GM18508 (cell line): ENCODE results near the gene NRG3.

Experiments
- ATAC-seq: cut with Tn5 transposase; IDR thresholded peaks from one replicate; pipeline ENCODE4 v1.9.1; 2021; ENCODE audit warnings: moderate number of reproducible peaks; ENCODE audit not compliant: insufficient read depth, unreplicated experiment

NRG3 gene

DNA sequence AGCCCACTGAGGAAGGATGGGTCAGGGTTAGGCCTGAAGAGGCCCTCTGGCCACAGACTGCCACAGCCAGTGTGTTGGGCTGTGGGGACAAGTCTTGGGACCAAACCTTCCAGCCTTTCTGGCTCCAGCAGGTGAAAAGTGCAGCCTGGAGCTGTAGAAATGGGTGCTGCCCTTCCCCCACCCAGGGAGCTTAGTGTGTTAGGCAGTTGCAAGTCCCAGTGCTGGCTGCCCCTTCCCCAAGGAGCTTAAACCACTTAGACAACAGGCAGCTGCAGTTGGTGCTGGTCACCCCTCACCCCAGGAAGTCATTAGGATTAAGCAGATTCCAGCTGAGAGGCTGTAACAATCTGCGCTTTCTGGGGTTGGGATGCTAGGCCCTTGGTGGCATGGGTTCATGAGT lies 563.3 kb downstream of the NRG3 start:
- no peak for ATAC-seq

DNA sequence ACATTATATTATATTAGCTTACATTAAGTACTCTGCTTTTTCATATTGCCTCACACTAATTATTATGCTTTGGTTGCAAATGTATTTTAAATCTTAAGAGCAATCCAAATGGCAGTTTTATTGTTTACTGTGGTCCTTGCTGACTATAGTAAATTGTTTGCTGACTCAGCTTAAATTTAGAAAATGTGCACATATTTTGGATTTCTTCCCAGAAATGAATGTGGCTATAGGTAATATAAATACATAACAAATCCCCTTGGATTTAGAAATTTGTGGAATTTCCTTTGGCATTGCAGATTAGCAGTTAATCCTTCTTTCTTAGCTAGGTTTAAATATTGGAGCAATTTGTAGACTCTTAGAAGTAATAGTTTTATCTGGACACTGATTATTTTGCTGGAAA lies 565.8 kb downstream of the NRG3 start:
- no peak for ATAC-seq

DNA sequence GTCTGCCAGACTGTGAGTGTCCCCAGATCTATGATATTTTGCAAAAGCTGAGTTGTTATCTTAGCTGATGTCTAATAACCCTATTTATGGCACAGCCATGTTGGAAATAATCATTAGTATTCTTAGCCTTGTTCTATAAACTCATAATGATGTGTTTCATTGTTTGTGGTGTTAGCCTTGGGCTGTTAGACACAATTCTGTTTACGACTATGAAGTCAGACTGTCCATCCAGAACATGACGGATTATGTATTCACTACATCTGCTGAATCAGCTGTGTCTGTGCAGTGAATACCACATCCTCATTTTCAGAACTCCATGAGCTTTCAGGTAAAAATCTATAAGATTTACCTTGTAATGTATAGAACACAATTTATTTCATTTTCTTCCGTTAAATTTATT lies 577.1 kb downstream of the NRG3 start:
- no peak for ATAC-seq

DNA sequence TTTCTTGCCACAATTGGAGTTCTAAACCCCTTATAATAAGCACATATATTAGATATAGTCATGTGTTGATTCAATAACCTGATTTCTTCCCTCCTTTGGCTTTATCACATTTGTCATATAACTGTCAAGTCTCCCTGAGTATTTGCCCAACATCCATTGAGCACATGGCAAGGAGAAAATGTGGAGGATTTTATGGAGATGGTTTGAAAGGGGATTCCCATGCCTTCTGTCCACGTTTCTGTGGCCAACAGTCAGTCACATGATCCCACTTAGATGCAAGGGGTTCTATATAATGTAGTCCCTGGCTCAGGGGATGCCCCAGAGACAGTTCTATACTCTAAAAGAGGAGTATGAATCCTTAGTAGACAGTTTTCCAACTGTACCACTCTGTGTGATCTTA lies 577.7 kb downstream of the NRG3 start:
- no peak for ATAC-seq

DNA sequence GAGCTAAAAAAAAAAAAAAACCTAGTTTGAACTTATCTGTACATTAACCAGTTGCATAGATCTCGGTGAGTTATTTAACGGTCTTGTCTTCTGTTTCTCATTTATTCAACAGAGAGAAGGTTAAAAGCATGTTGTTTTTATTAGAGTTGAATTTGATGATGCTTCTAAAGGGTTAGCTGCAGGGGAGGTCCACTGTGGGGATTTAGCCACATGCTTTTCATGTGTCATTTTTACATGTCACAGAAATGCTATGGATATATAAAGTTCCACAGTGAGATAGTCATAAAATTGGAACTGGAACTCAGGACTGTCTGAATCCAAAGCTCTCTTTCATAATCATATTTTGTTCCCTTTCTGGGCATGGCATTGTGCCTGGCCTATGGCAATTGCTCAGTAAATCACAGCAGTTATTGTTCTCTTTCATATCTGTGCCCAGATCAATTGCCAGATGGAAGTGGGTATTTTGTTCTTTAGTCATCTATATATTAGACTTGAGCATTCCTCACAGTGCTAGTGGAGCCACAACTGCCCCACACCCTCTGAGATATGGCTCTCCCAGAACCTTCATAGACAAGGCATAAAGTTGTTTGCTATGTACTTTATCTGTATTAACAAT lies 578.8 kb downstream of the NRG3 start:
- no peak for ATAC-seq

DNA sequence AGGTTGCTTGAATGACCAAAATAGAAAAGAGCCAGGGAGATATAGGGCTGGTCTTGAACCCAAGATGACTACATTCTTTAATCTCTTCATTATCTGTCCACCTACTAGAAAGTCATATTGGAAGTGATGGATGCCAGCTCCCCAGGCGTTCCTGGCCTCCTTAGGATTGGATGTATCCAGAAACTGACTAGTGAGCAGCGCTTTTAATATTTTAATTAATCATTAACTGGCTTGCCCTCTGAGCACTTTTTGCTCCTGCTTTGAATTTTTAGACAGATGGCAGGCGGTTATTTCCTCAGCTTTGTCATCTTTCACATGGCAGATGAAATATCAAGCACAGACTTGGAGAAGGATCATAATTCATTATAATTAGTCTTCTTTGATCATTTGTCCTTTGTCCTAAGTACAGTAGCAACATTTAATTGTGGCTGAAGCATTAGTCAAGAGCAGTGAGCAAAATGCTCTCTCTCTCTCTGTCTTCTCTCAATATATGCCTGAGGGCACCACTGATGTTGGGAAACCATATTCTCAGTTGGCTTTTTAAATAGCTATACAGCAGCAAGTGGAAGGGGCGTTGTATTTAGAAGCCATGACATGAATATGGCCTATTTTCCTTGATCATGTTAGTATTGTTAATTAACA lies 588.0 kb downstream of the NRG3 start:
- no peak for ATAC-seq

DNA sequence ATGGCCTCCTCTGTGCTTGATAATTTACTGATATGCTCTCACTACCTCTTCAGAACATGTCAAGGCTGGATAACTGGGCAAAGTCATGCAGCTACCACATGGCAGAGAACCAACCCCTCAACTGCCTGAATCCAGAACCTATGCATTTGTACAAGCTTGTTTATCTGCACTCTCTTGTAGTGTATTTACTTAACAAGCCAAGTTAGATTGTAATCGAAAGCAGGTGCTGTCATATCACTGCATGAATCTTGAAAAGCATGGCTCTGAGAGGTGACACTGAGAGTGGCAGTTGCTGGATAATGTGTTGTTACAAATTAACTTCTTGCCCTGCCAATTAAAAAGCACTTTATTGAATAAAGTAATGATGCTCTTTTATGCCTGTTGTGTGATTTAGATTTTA lies 588.6 kb downstream of the NRG3 start:
- ATAC-seq, result no peak

DNA sequence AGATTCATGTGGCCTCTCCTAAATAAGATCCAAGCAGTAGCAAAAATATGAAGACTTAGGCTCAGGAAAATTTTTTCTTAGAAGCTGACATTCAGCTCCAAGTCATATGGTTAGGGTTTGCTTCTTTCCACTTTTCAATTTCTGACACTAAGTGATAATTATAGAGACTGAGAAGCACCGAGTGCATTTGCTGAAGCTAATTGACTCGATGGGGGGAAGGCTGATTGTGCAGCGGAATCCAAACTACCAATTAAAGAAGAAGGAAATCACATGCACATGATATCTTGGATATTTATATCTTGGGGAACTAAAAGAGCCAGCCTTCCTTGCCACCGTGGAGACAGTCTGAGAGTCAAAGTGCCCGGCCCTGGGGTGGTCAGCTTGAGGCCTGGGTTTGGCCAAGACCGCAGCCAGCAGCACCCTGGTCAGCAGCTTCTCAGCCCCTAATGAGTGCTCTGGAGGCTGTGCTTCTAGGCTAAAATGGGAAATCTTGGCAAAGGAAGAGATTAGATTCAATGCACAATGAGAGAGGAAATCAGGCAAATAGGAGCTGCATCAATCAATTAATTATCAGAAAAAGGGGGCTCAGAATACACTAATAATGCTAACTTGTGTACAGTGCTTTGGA lies 589.3 kb downstream of the NRG3 start:
- no peak for ATAC-seq

DNA sequence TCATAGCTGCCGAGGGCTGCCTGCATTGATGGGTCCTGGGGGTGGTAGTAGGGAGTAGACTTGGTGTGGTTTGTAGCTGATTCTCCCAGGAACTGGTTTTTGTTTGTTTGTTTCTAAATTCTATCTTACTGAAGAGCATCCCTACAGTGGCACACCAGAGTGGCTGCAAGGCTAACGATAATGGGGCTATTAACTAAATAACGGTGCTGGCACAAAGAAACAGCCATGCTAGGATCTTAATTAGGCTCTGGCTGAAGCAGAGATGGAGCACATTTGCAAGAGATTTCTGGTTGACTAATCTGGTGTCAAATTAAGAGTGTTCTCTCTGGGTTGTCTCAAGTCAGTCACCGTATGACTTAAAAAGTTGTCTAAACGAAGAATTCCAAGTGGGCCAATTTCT lies 590.0 kb downstream of the NRG3 start:
- ATAC-seq, result no peak

DNA sequence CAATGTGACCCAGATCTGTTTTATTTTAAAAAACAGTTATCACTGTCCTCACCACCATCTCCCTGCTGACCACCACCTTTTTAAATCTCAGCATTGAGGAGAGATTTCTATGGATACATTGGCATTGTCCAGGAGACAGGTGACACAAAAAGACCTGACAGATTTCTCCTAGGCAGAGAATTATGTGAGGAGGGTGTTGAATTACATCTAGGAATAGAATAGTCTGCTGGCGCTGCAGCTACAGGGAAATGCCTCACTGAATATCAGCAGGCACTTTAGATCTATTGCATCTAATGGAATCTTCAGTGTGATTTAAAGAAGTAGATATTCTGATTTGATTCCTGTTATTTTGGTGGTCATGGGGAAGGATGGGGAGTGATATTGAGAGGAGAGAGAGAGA lies 593.5 kb downstream of the NRG3 start:
- ATAC-seq, result no peak

DNA sequence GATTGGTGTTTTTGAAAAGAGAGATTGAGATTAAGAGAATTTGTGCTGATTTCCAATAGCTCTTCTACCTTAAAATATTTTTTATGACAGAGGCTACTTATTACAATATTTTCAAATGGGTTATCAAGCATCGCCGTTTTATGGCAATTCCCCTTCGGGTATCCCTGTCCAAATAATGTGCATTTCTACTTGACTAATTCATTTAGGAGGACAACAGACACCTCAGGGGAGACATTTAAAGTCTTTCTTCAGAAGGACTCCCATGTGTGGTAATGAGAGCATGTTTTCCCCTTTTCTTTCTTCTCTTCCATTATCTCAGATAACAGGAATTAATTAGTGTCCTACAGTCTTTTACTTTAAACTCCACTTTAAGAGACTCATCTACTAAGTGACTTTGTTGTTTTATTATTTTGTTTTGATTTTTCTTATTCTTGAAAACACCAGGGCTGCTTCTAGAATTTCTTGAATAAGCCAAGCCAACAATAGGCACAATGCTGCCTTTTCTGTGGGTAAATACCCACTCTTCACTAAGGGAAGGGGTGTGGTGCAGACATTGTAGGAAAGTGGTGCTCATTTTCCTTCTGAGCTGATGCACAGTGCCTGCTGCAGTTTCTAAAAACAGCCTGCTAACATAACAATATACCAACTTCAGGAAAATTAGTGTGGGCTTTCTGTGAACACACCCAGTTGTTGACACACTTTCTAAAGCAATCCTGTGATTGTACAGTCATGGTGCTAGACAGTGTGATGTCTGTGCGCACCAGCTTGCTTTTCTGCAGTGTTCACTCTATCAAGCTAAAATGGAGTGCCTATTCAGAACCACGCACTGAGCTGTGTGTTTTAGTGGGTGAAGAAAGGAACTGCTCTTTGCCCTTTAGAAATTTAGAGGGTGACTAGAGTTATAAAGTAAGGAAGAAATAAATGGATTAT lies 597.7 kb downstream of the NRG3 start:
- no peak for ATAC-seq

DNA sequence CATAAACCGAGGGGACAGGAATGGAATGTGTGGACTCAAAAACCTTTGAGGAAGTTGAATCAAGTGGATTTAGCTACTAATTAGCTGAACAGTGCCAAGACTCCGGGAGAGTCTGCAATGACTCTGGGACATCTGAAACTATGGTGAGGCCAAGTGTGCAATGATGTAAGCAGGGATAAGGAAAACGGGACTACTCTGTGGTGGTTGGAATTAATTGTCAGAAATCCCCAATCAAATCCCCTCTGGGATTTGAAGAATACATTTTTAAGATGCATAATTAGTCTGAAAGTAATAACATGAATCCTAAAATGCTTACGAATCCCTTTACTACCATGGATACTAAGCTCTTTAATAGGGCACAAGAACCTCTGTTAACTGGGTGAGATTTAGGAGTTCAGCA lies 602.8 kb downstream of the NRG3 start:
- ATAC-seq, result no peak

DNA sequence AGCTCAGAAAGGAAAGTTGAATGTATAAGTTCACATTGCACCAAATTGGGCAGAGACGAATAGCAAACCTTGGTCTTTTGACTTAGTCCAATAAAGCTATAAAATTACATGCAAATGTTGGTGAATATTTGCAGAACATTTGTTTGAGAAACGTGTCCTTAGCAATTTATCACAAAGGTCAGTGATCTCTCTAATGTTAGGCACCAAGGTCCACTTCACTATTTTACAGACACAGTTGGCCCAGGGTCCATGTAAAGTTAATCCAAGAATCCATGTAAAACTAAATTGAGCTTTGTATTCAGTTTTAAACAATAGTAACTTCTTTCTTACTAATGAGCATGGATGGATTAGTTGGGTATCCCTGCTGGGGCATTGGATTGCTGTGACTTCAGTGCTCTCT lies 617.7 kb downstream of the NRG3 start:
- no peak for ATAC-seq

DNA sequence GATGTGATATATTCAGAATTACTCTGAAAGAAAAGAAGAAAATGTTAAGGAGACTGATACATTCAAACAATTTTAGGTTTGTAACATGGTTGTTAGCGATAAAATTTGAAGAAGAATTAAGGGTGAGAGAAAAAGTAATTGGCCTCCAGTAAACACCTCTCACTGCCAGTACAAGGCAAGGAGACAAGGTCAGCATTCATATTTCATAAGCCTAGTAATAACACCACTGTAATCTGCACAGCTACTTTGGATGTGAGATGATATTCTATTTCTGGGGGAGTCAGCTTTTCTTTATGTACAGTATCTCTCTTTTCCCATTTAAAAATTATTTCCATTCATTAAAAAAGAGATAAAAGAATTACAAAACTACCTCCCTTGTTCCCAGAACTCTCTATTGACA lies 621.1 kb downstream of the NRG3 start:
- ATAC-seq, result no peak

DNA sequence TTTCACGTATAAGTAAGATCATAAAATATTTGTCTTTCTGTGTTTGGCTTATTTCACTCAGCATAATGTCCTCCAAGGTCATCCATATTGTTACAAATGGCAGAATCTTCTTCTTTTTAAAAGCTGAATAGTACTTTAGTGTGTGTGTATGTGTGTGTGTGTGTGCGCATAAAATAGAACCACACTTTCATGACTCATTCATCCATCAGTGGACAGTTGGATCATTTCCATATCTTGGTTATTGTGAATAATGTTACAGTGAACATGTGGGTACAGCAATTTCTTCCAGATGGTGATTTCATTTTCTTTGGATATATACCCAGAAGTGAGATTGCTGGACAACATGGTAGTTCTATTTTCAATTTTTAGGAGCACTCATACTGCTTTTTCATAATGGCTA lies 622.4 kb downstream of the NRG3 start:
- no peak for ATAC-seq

DNA sequence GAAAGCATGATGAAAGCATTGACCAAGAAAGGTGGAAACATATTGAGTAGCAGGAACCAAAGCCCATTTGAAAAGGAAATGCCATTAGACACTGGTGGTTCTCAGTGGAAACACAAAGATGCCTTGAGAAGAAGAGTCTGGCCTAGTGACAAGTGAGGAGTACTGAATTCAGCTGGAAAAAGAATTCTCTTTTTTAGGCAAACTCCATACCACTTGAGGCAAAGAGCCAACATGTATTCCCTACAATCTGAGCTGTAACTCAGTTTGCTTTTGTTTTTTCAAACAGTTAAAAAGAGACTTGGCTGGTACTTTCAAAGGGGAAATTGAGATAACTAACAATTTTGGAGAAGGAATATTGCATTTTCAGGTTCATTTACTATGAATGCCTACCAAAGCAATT lies 624.0 kb downstream of the NRG3 start:
- no peak for ATAC-seq

DNA sequence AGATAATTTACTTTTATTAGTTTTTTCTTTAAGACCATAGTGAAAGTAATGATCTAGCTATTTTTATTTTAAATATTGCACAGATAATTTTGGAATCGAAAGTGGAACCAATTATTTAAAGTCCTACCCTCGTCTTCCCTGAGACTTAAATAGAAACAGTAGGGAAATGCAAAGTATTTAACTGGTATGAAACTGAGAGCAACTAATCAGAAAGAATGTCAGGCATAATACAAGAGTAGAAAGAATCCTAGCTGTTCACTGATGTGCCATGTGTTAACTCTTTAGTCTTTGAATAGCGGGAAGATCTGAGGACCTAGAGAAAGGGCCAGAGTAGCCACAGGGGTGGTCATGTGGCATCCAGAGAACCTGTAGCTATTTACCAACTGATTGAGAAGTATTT lies 630.0 kb downstream of the NRG3 start:
- ATAC-seq, result no peak

DNA sequence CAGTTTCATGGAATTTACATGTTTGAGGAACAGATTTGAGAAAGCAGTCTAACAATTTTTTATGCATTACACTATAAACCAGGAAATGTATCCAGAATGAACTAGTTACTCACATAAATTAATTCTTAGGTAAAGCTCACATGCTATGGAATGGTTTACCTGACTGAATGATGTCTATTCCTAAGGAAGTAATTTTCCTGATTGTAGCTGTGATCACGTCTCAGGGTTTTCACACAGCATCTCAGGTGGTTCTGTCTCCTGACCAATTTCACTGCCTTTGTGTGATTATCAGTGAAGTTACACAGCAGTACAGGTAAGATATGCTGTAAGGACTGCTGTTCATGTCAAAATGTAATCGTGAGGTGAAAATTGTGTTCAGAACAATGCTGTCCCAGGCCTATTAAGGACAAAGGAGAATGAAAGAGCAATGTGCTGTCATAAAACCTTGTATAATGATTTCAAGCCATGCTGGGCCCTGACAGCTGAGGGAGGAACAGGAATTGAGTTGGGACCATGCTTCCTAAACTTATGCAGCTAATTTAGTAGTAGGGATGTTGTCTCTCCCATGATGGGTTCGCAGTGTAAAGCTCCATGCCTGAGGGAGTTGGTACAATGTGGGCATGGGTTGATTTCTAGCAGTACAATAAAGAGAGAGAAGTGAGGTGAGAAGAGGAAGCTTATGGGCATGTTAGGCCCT lies 631.8 kb downstream of the NRG3 start:
- no peak for ATAC-seq

DNA sequence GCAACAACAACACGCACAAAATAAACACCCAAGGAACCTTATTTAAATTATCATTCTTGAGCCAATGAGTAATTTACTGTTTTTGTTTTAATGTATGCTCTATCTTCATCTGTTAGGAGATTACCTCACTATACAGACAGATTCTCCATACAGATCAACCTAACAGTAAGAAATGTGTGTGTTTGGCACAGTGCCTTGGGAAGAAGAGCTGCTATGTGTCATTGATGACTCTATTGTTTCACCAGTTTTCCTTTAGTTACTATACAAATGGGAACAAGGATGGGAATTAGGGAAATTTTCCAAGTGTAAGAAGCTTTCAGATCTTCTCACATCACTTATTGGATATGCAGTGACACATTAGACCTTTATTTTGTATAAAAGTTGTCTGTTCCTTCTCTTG lies 640.3 kb downstream of the NRG3 start:
- ATAC-seq, result no peak

DNA sequence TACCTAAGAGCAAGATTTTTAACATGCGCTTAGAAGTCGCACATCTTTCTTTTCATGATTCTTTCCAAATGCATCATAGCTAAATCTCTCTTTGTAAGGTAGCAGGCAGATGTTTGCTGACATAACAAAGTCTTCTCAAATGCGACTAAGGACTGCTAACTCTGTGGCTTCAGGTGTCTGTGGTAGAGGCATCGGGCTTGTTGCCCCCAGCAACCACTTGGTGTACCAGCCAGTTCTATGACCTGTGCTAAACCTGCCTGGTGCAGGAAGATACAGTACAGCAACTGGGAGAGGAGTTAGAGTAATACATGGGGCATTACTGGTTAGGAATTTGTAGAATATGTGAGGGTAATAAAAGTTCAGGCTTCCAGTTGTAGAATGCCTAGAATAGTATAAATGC lies 654.1 kb downstream of the NRG3 start:
- no peak for ATAC-seq

DNA sequence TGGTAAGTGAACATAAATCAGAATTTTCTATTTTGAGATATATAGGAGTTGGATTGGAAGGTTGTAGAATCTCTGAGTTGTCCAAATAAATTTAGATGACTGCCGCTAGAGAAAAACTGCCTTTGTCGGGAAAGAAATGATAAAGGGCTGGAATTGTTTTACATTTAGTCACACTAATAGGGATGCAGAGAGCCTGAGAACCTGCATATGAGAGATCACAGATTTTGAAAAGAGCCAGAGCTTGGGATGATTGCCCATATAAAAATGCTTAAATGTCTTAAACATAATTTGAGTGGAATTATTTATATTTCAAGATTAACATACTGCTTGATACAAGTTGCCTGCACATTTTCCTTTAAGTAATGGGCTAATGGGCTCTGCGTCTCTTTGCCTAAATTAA lies 660.5 kb downstream of the NRG3 start:
- ATAC-seq, result no peak
